ENCODE data around the gene TGFB1I1. TPM values are rescaled to one million over a fixed set of nuclear protein-coding genes. Genes with fewer than 3 reads are reported as not detected.

Gene TGFB1I1
- total and polyA plus RNA-seq, 2 of the 13 experiments (the other 11 are each of a cell fraction or from before 2014, with no cell fraction given), result 0.80 to 2.9 TPM

DNA sequence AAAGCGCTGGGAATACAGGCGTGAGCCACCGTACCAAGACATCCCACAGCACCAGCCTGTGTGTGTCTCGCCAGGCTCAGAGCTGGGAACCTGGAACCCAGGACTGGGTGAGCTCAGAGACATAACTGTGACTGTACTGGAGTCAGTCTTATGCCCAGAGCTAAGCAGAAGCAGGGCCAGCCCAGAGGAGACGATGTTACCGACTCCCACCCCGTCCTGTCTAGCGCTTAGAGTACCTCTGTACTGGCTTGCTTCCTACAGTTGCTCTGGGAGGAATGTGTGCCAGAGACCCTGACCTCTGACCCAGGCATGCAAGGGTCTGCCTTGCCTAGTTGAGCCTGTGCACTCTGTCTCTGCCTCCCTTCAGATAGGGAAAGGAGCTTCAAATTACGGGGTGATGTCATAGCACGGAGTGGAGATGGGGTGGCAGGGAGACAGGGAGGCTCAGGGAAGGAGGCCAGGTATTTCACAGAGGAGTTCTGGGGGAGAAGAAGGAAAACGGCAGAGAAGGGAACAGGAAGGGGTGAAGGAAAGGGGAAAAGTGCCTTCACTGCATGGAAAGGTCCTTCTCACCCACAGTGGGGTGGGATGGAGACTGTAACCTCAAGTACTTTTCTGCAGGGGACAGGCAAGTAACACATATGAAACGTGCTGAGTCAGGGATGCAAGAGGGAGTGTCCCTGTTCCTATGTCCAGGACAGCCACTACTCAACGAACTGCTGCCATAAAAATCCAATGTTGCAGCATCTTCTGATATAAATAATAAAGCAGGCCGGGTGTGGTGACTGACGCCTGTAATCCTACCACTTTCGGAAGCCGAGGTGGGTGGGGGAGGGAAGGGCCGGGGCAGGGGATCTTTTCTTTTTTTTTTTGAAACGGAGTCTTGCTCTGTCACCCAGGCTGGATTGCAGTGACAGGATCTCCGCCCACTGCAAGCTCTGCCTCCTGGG, 18.4 kb upstream of the TGFB1I1 start (continued):
- TF ChIP-seq, protein P1, sequence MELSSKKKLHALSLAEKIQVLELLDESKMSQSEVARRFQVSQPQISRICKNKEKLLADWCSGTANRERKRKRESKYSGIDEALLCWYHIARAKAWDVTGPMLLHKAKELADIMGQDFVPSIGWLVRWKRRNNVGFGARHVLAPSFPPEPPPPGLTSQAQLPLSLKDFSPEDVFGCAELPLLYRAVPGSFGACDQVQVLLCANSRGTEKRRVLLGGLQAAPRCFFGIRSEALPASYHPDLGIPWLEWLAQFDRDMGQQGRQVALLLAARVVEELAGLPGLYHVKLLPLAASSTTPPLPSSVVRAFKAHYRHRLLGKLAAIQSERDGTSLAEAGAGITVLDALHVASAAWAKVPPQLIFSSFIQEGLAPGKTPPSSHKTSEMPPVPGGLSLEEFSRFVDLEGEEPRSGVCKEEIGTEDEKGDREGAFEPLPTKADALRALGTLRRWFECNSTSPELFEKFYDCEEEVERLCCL (CRISPR knock-in tag; IDR thresholded peaks at IDR 0.05; ENCODE audit: borderline replicate concordance), result peak; percentile 71; the same call in 1 of the 2 replicates
- TF ChIP-seq MAZ (IDR thresholded peaks at IDR 0.05; ENCODE audit: borderline replicate concordance, low read depth, low read length) (no peak), MAZ (CRISPR knock-in tag; IDR thresholded peaks at IDR 0.05; ENCODE audit: low read depth) (no peak), GABPB1 (CRISPR knock-in tag; IDR thresholded peaks at IDR 0.05) (peak; percentile 34), TCF7 (IDR thresholded peaks at IDR 0.05; ENCODE audit: low read depth) (no peak), SIN3A (IDR thresholded peaks at IDR 0.05; ENCODE audit: borderline replicate concordance, low read depth, low read length) (0 out of 2 replicates have a peak, but pooled peaks have one; percentile 30), PCBP2 (optimal IDR thresholded peaks at IDR 0.05; ENCODE audit: low read depth, low read length, poor library complexity, severe bottlenecking) (peak; percentile 63), SCMH1 (CRISPR knock-in tag; IDR thresholded peaks at IDR 0.05; ENCODE audit: borderline replicate concordance) (no peak), ZFP90 (CRISPR knock-in tag; IDR thresholded peaks at IDR 0.05; ENCODE audit: borderline replicate concordance) (peak; percentile 56; the same call in 1 of the 2 replicates), SP5 (CRISPR knock-in tag; IDR thresholded peaks at IDR 0.05; ENCODE audit: borderline replicate concordance, low read depth) (peak; percentile 91), NR2C2 (CRISPR knock-in tag; IDR thresholded peaks at IDR 0.05; ENCODE audit: borderline replicate concordance) (peak; percentile 95), MED8 (CRISPR knock-in tag; IDR thresholded peaks at IDR 0.05; ENCODE audit: insufficient replicate concordance) (no peak), KAT8 (CRISPR knock-in tag; IDR thresholded peaks at IDR 0.05) (0 out of 2 replicates have a peak, but pooled peaks have one; percentile 36), ZBTB42 (CRISPR knock-in tag; IDR thresholded peaks at IDR 0.05) (0 out of 2 replicates have a peak, but pooled peaks have one; percentile 17), RXRB (CRISPR knock-in tag; IDR thresholded peaks at IDR 0.05; ENCODE audit: borderline replicate concordance) (peak; percentile 44; the same call in 1 of the 2 replicates)
- TF ChIP-seq, protein P2, sequence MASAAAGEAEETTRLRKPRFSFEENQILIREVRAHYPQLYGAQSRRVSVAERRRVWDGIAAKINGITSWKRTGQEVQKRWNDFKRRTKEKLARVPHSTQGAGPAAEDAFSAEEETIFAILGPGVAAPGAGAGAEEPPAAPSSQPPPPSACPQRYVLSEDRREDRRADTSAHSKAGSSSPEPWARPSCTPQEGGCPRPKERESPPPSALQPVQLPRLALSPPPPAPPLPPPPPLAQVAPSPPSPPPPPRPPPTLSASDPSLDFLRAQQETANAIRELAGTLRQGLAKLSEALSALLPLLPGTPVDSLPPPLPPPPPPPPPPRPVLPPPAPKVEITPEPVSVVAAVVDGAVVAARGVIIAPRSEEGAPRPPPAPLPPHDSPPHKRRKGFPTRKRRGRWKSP (CRISPR knock-in tag; IDR thresholded peaks at IDR 0.05), result peak; percentile 59; the same call in 1 of the 2 replicates
- TF ChIP-seq, protein P3, sequence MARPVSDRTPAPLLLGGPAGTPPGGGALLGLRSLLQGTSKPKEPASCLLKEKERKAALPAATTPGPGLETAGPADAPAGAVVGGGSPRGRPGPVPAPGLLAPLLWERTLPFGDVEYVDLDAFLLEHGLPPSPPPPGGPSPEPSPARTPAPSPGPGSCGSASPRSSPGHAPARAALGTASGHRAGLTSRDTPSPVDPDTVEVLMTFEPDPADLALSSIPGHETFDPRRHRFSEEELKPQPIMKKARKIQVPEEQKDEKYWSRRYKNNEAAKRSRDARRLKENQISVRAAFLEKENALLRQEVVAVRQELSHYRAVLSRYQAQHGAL (CRISPR knock-in tag; IDR thresholded peaks at IDR 0.05; ENCODE audit: not compliant biosample characterization), result no peak
- TF ChIP-seq, protein P4, sequence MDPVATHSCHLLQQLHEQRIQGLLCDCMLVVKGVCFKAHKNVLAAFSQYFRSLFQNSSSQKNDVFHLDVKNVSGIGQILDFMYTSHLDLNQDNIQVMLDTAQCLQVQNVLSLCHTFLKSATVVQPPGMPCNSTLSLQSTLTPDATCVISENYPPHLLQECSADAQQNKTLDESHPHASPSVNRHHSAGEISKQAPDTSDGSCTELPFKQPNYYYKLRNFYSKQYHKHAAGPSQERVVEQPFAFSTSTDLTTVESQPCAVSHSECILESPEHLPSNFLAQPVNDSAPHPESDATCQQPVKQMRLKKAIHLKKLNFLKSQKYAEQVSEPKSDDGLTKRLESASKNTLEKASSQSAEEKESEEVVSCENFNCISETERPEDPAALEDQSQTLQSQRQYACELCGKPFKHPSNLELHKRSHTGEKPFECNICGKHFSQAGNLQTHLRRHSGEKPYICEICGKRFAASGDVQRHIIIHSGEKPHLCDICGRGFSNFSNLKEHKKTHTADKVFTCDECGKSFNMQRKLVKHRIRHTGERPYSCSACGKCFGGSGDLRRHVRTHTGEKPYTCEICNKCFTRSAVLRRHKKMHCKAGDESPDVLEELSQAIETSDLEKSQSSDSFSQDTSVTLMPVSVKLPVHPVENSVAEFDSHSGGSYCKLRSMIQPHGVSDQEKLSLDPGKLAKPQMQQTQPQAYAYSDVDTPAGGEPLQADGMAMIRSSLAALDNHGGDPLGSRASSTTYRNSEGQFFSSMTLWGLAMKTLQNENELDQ (CRISPR knock-in tag; IDR thresholded peaks at IDR 0.05; ENCODE audit: borderline replicate concordance), result 0 out of 2 replicates have a peak, but pooled peaks have one; percentile 19
- TF ChIP-seq, protein P5, sequence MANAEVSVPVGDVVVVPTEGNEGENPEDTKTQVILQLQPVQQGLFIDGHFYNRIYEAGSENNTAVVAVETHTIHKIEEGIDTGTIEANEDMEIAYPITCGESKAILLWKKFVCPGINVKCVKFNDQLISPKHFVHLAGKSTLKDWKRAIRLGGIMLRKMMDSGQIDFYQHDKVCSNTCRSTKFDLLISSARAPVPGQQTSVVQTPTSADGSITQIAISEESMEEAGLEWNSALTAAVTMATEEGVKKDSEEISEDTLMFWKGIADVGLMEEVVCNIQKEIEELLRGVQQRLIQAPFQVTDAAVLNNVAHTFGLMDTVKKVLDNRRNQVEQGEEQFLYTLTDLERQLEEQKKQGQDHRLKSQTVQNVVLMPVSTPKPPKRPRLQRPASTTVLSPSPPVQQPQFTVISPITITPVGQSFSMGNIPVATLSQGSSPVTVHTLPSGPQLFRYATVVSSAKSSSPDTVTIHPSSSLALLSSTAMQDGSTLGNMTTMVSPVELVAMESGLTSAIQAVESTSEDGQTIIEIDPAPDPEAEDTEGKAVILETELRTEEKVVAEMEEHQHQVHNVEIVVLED (CRISPR knock-in tag; IDR thresholded peaks at IDR 0.05; ENCODE audit: borderline replicate concordance), result peak; percentile 51; the same call in 1 of the 2 replicates
